ENCODE results near the gene FBXO36. TPM values are rescaled to one million over a fixed set of nuclear protein-coding genes. Genes with fewer than 3 reads are reported as not detected.

Gene FBXO36
- total and polyA plus RNA-seq, 2 of the 13 experiments (the other 11 are each of a cell fraction or from before 2014, with no cell fraction given), result 2.8 TPM

DNA sequence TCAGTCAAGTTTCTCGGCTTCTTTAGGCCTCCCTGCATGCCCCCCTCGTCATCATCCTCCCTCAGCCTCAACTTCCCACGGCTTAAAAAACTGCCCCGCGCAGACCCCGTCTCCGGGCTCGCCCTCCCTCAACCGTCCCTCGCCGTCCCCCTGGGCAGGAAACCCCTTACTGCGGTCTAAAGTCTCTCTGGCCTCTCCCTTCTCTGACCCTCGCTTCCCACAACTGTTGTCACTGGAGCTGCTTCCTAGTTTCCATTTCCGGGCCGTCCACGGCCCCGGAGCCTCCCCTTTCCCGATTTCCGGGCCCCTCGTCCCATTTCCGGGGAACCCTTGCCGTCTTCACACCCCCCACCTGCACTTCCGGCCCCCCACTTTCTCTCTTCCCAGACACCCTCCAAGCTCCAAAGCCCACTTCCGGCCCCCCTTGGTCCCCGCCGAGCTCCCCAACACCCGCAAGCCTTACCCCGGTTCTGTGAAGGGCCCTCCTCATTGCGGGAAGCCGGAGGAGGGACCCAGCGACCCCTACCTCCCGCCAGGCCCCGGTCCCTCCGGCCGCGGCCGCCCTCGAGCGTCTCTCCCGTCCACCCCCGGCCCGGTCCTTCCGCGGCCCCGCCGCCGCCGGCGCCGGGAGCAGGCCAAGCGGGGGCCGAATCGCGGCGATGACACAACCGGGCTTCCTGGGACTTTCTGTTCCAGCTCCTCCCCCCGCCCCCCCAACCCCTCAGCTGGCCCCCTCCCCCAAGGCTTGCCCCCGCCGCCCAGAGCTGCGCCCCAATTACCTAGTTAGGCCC is 1.0 kb upstream of the FBXO36 start (continued):
- no peak for TF ChIP-seq NR3C1 (CRISPR knock-in tag; IDR thresholded peaks at IDR 0.05)
- no peak for TF ChIP-seq ZNF841 (CRISPR knock-in tag; IDR thresholded peaks at IDR 0.05; ENCODE audit: borderline replicate concordance)
- no peak for TF ChIP-seq ZNF501 (CRISPR knock-in tag; IDR thresholded peaks at IDR 0.05)
- no peak for TF ChIP-seq ZNF660 (CRISPR knock-in tag; IDR thresholded peaks at IDR 0.05; ENCODE audit: borderline replicate concordance, low read depth)
- TF ChIP-seq RFX3 (CRISPR knock-in tag; IDR thresholded peaks at IDR 0.05), result no peak
- 0 out of 2 replicates have a peak, but pooled peaks have one; percentile 47 for TF ChIP-seq ZNF343 (CRISPR knock-in tag; IDR thresholded peaks at IDR 0.05)
- no peak for TF ChIP-seq CBX5 (CRISPR knock-in tag; IDR thresholded peaks at IDR 0.05; ENCODE audit: borderline replicate concordance)
- TF ChIP-seq GABPB1 (CRISPR knock-in tag; IDR thresholded peaks at IDR 0.05), result peak; percentile 93
- no peak for TF ChIP-seq FOXJ3 (CRISPR knock-in tag; IDR thresholded peaks at IDR 0.05; ENCODE audit: borderline replicate concordance)
- no peak; the same call in 1 of the 2 replicates for TF ChIP-seq ZNF547 (CRISPR knock-in tag; IDR thresholded peaks at IDR 0.05)
- no peak for TF ChIP-seq RARG (CRISPR knock-in tag; IDR thresholded peaks at IDR 0.05; ENCODE audit: low read depth)
- no peak for TF ChIP-seq ZNF138 (CRISPR knock-in tag; IDR thresholded peaks at IDR 0.05; ENCODE audit: low read depth)
- TF ChIP-seq ZNF619 (CRISPR knock-in tag; IDR thresholded peaks at IDR 0.05), result no peak
- no peak; the same call in 1 of the 2 replicates for TF ChIP-seq DMAP1 (CRISPR knock-in tag; IDR thresholded peaks at IDR 0.05)
- TF ChIP-seq ZBTB42 (CRISPR knock-in tag; IDR thresholded peaks at IDR 0.05), result no peak
- TF ChIP-seq, protein P1, sequence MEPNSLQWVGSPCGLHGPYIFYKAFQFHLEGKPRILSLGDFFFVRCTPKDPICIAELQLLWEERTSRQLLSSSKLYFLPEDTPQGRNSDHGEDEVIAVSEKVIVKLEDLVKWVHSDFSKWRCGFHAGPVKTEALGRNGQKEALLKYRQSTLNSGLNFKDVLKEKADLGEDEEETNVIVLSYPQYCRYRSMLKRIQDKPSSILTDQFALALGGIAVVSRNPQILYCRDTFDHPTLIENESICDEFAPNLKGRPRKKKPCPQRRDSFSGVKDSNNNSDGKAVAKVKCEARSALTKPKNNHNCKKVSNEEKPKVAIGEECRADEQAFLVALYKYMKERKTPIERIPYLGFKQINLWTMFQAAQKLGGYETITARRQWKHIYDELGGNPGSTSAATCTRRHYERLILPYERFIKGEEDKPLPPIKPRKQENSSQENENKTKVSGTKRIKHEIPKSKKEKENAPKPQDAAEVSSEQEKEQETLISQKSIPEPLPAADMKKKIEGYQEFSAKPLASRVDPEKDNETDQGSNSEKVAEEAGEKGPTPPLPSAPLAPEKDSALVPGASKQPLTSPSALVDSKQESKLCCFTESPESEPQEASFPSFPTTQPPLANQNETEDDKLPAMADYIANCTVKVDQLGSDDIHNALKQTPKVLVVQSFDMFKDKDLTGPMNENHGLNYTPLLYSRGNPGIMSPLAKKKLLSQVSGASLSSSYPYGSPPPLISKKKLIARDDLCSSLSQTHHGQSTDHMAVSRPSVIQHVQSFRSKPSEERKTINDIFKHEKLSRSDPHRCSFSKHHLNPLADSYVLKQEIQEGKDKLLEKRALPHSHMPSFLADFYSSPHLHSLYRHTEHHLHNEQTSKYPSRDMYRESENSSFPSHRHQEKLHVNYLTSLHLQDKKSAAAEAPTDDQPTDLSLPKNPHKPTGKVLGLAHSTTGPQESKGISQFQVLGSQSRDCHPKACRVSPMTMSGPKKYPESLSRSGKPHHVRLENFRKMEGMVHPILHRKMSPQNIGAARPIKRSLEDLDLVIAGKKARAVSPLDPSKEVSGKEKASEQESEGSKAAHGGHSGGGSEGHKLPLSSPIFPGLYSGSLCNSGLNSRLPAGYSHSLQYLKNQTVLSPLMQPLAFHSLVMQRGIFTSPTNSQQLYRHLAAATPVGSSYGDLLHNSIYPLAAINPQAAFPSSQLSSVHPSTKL (CRISPR knock-in tag; IDR thresholded peaks at IDR 0.05), result peak; percentile 57; the same call in 1 of the 2 replicates
- TF ChIP-seq SKI (IDR thresholded peaks at IDR 0.05; ENCODE audit: partially characterized antibody), result no peak
- TF ChIP-seq, protein P2, sequence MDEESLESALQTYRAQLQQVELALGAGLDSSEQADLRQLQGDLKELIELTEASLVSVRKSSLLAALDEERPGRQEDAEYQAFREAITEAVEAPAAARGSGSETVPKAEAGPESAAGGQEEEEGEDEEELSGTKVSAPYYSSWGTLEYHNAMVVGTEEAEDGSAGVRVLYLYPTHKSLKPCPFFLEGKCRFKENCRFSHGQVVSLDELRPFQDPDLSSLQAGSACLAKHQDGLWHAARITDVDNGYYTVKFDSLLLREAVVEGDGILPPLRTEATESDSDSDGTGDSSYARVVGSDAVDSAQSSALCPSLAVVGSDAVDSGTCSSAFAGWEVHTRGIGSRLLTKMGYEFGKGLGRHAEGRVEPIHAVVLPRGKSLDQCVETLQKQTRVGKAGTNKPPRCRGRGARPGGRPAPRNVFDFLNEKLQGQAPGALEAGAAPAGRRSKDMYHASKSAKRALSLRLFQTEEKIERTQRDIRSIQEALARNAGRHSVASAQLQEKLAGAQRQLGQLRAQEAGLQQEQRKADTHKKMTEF (CRISPR knock-in tag; IDR thresholded peaks at IDR 0.05), result no peak
- TF ChIP-seq, protein P3, sequence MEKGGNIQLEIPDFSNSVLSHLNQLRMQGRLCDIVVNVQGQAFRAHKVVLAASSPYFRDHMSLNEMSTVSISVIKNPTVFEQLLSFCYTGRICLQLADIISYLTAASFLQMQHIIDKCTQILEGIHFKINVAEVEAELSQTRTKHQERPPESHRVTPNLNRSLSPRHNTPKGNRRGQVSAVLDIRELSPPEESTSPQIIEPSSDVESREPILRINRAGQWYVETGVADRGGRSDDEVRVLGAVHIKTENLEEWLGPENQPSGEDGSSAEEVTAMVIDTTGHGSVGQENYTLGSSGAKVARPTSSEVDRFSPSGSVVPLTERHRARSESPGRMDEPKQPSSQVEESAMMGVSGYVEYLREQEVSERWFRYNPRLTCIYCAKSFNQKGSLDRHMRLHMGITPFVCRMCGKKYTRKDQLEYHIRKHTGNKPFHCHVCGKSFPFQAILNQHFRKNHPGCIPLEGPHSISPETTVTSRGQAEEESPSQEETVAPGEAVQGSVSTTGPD (CRISPR knock-in tag; IDR thresholded peaks at IDR 0.05), result no peak
- no peak for TF ChIP-seq SIX1 (CRISPR knock-in tag; IDR thresholded peaks at IDR 0.05; ENCODE audit: borderline replicate concordance)
- no peak for TF ChIP-seq ZNF207 (IDR thresholded peaks at IDR 0.05; ENCODE audit: borderline replicate concordance)
- 0 out of 2 replicates have a peak, but pooled peaks have one; percentile 22 for TF ChIP-seq MEIS1 (CRISPR knock-in tag; IDR thresholded peaks at IDR 0.05; ENCODE audit: borderline replicate concordance)
- no peak for TF ChIP-seq SMAD1 (CRISPR knock-in tag; IDR thresholded peaks at IDR 0.05; ENCODE audit: borderline replicate concordance, low read depth)
- TF ChIP-seq KDM2A (CRISPR knock-in tag; IDR thresholded peaks at IDR 0.05; ENCODE audit: borderline replicate concordance, low read depth), result peak; percentile 73

All from HepG2 (cell line).